T-helper 2 cell treated with Interferon-gamma antibody and Interleukin-4, amounts not matched to agents 5 μg/mL and 100 μg/mL, for 36 hours (primary cell): ENCODE results near the gene WDFY4.

Experiments used
- DNase-seq: peaks from one replicate; pipeline ENCODE4 v3.0.0; 2021; ENCODE audit warnings: low spot score
- H3K27ac Mint-ChIP-seq: one replicate; pipeline ENCODE4 v1.8.0; 2021; ENCODE audit warnings: mild to moderate bottlenecking, mixed read lengths
- H3K27me3 Mint-ChIP-seq: one replicate; pipeline ENCODE4 v1.8.0; 2021; ENCODE audit warnings: low read depth, mixed read lengths
- H3K36me3 Mint-ChIP-seq: one replicate; pipeline ENCODE4 v1.8.0; 2021; ENCODE audit warnings: low read depth, mixed read lengths
- H3K4me1 Mint-ChIP-seq: one replicate; pipeline ENCODE4 v1.8.0; 2021; ENCODE audit warnings: low read depth, mixed read lengths
- H3K4me3 Mint-ChIP-seq: one replicate; pipeline ENCODE4 v1.8.0; 2022; ENCODE audit warnings: mild to moderate bottlenecking, moderate library complexity, mixed read lengths
- H3K9me3 Mint-ChIP-seq: one replicate; pipeline ENCODE4 v1.8.0; 2021; ENCODE audit warnings: mixed read lengths

The WDFY4 gene

GRCh38 chr10:48993627-48994026 is 309.0 kb downstream of the WDFY4 start:
- Mint-ChIP-seq H3K4me1 (no peaks in the 10 kb centered on the region), H3K36me3 (no peaks in the 10 kb centered on the region), H3K27ac (no peak overlapping the region), H3K9me3 (no peaks in the 10 kb centered on the region), H3K27me3 (no peaks in the 10 kb centered on the region), H3K4me3 (no peak overlapping the region)
- no peak for DNase-seq

GRCh38 chr10:48996329-48996728 is 311.7 kb downstream of the WDFY4 start:
- no peak overlapping the region for H3K27ac Mint-ChIP-seq
- H3K4me1 Mint-ChIP-seq, result no peaks in the 10 kb centered on the region
- DNase-seq, result no peak
- no peaks in the 10 kb centered on the region for H3K27me3 Mint-ChIP-seq
- no peaks in the 10 kb centered on the region for H3K9me3 Mint-ChIP-seq
- H3K36me3 Mint-ChIP-seq, result no peaks in the 10 kb centered on the region
- H3K4me3 Mint-ChIP-seq, result no peak overlapping the region

- Mint-ChIP-seq H3K4me1 (no peaks in the 10 kb centered on the region), H3K27ac (no peak overlapping the region), H3K9me3 (no peaks in the 10 kb centered on the region), H3K36me3 (no peaks in the 10 kb centered on the region), H3K4me3 (no peak overlapping the region), H3K27me3 (no peaks in the 10 kb centered on the region)
- no peak for DNase-seq
Measured at GRCh38 chr10:48999346-48999745, 314.7 kb downstream of the WDFY4 start.

- Mint-ChIP-seq H3K27ac (no peak overlapping the region), H3K27me3 (no peaks in the 10 kb centered on the region), H3K4me1 (no peaks in the 10 kb centered on the region), H3K36me3 (no peaks in the 10 kb centered on the region), H3K4me3 (no peak overlapping the region), H3K9me3 (no peaks in the 10 kb centered on the region)
- no peak for DNase-seq
Measured at GRCh38 chr10:49000437-49001398, 316.0 kb downstream of the WDFY4 start.

- no peaks in the 10 kb centered on the region for H3K9me3 Mint-ChIP-seq
- H3K4me1 Mint-ChIP-seq, result no peaks in the 10 kb centered on the region
- DNase-seq, result no peak
- H3K36me3 Mint-ChIP-seq, result no peaks in the 10 kb centered on the region
- H3K4me3 Mint-ChIP-seq, result no peak overlapping the region
- no peak overlapping the region for H3K27ac Mint-ChIP-seq
- H3K27me3 Mint-ChIP-seq, result no peaks in the 10 kb centered on the region
Measured at GRCh38 chr10:49001402-49001801, 316.7 kb downstream of the WDFY4 start.

GRCh38 chr10:49001870-49002672 is 317.4 kb downstream of the WDFY4 start:
- Mint-ChIP-seq H3K36me3 (no peaks in the 10 kb centered on the region), H3K27ac (no peak overlapping the region), H3K4me1 (no peaks in the 10 kb centered on the region), H3K4me3 (no peak overlapping the region), H3K9me3 (no peaks in the 10 kb centered on the region), H3K27me3 (no peaks in the 10 kb centered on the region)
- no peak for DNase-seq

- Mint-ChIP-seq H3K4me1 (peaks cover 2% of the 10 kb centered on the region), H3K9me3 (no peaks in the 10 kb centered on the region), H3K36me3 (no peaks in the 10 kb centered on the region), H3K27me3 (no peaks in the 10 kb centered on the region), H3K4me3 (no peak overlapping the region), H3K27ac (no peak overlapping the region)
- no peak for DNase-seq
Measured at GRCh38 chr10:49005270-49005669, 320.6 kb downstream of the WDFY4 start.

GRCh38 chr10:49007129-49007528 is 322.5 kb downstream of the WDFY4 start:
- Mint-ChIP-seq H3K4me1 (peaks cover 2% of the 10 kb centered on the region), H3K4me3 (no peak overlapping the region)

GRCh38 chr10:49008091-49008490 is 323.4 kb downstream of the WDFY4 start:
- H3K36me3 Mint-ChIP-seq, result no peaks in the 10 kb centered on the region
- no peak overlapping the region for H3K27ac Mint-ChIP-seq
- H3K4me3 Mint-ChIP-seq, result no peak overlapping the region
- no peaks in the 10 kb centered on the region for H3K9me3 Mint-ChIP-seq
- H3K4me1 Mint-ChIP-seq, result peaks cover 2% of the 10 kb centered on the region
- DNase-seq, result no peak
- H3K27me3 Mint-ChIP-seq, result no peaks in the 10 kb centered on the region

More at GRCh38 chr10:49007129-49007528, 322.5 kb downstream of the WDFY4 start:
- Mint-ChIP-seq H3K27ac (no peak overlapping the region), H3K36me3 (no peaks in the 10 kb centered on the region), H3K9me3 (no peaks in the 10 kb centered on the region), H3K27me3 (no peaks in the 10 kb centered on the region)
- no peak for DNase-seq

GRCh38 chr10:49008505-49009198 is 324.0 kb downstream of the WDFY4 start:
- no peak for DNase-seq
- Mint-ChIP-seq H3K9me3 (no peaks in the 10 kb centered on the region), H3K4me3 (no peak overlapping the region), H3K27ac (no peak overlapping the region), H3K27me3 (no peaks in the 10 kb centered on the region), H3K4me1 (peaks cover 2% of the 10 kb centered on the region), H3K36me3 (no peaks in the 10 kb centered on the region)

- no peaks in the 10 kb centered on the region for H3K36me3 Mint-ChIP-seq
- no peak for DNase-seq
- H3K27me3 Mint-ChIP-seq, result peaks cover 2% of the 10 kb centered on the region
- H3K4me1 Mint-ChIP-seq, result peaks cover 2% of the 10 kb centered on the region
- no peak overlapping the region for H3K27ac Mint-ChIP-seq
- no peak overlapping the region for H3K4me3 Mint-ChIP-seq
- H3K9me3 Mint-ChIP-seq, result no peaks in the 10 kb centered on the region
Measured at GRCh38 chr10:49009199-49009979, 324.7 kb downstream of the WDFY4 start.

- Mint-ChIP-seq H3K27me3 (peaks cover 2% of the 10 kb centered on the region), H3K4me1 (peaks cover 2% of the 10 kb centered on the region), H3K9me3 (no peaks in the 10 kb centered on the region), H3K27ac (no peak overlapping the region), H3K36me3 (no peaks in the 10 kb centered on the region), H3K4me3 (no peak overlapping the region)
- DNase-seq, result no peak
Measured at GRCh38 chr10:49010295-49010694, 325.6 kb downstream of the WDFY4 start.

- Mint-ChIP-seq H3K27ac (no peak overlapping the region), H3K9me3 (no peaks in the 10 kb centered on the region), H3K36me3 (no peaks in the 10 kb centered on the region), H3K4me3 (no peak overlapping the region), H3K4me1 (peaks cover 2% of the 10 kb centered on the region), H3K27me3 (peaks cover 2% of the 10 kb centered on the region)
- no peak for DNase-seq
Measured at GRCh38 chr10:49010865-49011264, 326.2 kb downstream of the WDFY4 start.
